EL (cell line): ENCODE data around the gene BAHD1.

Experiments used
- DNase-seq: peaks from one replicate; pipeline ENCODE4 v3.0.0-alpha.2; 2016

BAHD1 gene

DNA sequence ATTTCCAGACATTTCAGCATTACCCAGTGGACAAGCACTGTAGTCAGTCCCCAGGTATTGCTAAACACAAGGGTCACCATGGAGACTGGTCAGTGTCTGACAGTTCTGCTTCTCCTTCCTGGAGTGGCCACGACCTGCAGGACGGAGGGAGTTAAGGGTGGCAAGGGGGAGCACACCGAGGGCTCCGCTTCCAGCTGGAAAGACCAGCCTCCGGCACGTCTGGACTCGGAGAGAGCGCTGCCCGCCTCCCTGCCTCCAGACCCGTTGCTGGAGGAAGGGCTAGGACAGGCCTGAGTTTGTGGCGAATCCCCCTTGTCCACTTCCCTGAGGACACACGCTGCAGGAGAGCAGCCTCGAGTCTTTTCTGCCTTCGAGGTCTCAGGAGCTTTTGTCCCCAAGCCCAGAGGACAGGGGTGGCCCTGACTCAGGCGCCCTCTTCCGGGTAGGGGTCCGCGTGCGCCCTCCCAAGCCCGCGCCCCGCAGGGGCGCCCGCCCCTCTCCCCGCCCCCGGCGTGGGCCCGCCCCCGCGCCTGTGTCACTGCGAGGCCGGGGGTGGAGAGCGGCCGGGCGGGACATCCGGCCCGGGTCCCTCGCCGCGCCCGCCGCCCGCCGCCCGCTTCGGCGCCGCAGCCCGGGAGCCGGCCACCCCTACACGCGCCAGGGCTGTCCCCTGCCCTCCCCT, 29.8 kb downstream of the BAHD1 start, which contains the start of gene CHST14:
Gene CHST14 (plus strand): TSS at position 562 of the 682 bp plus-strand sequence. CDS start 230 bp downstream, outside the sequence.
- peak; percentile 57 for DNase-seq

DNA sequence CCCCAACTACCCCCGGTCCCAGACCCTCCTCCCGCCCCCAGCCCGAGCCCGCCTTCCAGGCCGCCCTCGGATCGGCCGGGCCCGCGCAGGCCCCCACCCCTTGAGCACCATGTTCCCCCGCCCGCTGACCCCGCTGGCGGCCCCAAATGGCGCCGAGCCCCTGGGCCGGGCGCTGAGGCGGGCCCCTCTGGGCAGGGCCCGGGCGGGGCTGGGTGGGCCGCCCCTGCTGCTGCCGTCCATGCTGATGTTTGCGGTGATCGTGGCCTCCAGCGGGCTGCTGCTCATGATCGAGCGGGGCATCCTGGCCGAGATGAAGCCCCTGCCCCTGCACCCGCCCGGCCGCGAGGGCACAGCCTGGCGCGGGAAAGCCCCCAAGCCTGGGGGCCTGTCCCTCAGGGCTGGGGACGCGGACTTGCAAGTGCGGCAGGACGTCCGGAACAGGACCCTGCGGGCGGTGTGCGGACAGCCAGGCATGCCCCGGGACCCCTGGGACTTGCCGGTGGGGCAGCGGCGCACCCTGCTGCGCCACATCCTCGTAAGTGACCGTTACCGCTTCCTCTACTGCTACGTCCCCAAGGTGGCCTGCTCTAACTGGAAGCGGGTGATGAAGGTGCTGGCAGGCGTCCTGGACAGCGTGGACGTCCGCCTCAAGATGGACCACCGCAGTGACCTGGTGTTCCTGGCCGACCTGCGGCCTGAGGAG, 30.5 kb downstream of the BAHD1 start:
- DNase-seq: peak; percentile 22

DNA sequence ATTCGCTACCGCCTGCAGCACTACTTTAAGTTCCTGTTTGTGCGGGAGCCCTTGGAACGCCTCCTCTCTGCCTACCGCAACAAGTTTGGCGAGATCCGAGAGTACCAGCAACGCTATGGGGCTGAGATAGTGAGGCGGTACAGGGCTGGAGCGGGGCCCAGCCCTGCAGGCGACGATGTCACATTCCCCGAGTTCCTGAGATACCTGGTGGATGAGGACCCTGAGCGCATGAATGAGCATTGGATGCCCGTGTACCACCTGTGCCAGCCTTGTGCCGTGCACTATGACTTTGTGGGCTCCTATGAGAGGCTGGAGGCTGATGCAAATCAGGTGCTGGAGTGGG, 31.0 kb downstream of the BAHD1 start:
- peak; percentile 38 for DNase-seq

DNA sequence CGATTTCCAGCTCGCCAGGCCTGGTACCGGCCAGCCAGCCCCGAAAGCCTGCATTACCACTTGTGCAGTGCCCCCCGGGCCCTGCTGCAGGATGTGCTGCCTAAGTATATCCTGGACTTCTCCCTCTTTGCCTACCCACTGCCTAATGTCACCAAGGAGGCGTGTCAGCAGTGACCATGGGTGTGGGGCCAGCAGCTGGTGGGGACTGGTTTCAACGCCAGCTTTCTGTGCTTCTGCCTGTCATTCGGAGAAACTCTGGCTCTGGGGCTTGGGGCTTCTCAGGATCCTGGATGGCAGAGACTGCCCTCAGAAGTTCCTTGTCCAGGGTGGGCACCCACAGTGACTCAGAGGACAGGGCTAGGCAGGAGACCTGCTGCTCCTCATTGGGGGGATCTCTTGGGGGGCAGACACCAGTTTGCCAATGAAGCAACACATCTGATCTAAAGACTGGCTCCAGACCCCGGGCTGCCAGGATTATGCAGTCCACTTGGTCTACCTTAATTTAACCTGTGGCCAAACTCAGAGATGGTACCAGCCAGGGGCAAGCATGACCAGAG, 31.5 kb downstream of the BAHD1 start:
- DNase-seq: no peak

DNA sequence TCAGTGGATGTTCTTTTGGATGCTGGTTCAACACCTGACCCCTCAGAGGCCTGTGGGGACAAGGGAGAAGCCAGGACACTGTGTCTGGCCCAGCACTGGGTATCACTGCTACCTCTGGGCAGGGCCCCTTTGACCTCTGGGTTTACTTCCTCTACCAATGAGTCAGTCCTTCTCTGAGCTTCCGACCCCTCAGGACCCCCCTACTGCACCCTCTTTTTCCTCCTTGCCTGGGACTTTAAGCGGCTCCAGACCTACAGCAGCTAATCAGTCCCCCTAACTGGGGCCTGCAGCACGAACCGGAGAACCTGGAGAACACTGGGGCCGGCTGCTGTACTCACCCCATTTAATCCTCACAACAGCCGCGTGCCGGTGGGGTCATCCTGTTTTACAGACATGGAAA, 33.8 kb downstream of the BAHD1 start:
- DNase-seq: no peak

DNA sequence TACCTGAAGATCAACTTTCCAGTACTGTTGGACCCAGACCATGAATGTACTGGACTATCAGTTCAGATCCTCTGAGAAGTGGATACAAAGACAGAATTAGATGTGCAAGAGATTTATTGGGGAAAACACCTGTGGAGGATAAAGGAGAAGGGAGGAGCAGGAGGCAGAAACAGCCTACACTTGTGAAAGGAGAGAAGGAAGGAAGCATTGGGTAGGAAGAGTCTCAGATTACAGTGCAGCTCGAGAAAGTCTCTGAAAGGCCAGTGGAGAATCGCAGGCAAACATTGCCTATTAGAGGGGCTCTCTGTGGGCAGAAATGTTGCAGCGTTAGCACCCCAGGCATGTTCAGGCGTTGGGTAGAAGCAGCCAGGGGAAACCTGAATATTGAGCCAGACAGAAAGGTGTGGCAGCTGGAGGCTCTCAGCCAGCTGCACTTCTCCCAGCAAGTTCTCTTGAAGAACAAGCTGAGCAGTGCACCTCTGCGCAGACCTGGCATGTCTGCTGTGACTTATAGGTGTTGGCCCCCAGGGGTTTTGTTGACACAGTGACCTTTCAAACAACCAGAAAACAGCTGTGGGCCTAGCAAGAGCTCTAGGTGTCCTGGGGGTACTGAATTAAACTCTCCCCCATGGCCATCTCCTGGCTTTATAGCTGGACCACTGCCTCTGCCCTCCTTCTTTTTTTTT, 37.0 kb downstream of the BAHD1 start:
- no peak for DNase-seq

DNA sequence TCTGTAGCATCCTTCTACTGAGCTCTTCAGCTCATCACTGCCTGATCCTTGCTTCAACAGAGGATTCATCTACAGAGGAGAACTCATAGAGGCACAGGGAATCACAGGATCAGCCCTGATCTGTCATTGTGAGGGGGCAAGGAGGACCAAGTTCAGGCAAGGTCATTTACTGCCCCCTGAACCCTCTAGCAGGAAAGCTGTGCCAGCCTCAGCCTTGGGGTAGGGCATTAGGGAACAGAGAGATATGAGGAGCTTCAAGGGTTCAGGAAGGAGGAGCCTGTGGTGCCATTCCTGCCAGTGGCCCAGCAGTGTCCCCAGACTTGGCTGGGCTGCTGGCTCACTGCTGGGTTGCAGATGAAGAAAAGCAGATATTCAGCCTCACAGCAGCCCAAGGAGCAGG, 38.3 kb downstream of the BAHD1 start:
- DNase-seq: no peak

DNA sequence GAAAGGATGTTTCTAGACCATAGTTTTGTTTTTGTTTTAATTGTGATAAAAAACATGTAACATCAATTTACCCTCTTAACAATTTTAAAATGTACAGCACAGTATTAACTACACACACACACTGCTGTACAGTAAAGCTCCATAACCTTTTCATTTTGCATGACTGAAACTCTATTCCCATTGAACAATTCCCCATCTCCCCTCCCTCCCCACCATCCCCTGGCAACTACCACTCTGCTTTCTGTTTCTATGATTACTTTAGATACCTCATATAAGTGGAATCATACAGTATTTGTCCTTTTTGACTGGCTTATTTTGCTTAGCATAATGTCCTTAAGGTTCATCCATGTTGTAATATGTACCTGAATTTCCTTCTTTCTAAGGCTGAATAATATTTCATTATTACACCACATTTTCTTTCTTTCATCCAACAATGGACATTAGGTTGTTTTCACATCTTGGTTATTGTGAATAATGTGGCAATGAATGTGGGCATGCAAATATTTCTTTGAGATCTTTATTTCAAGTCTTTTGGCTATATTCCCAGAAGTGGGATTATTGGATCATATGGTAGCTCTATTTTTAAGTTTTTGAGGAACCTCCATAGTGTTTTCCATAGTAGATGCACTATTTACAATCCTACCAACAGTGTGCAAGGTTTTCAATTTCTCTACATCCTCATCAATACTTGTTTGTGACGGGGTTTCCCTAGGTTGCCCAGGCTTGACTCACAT, 40.8 kb downstream of the BAHD1 start:
- DNase-seq: no peak

DNA sequence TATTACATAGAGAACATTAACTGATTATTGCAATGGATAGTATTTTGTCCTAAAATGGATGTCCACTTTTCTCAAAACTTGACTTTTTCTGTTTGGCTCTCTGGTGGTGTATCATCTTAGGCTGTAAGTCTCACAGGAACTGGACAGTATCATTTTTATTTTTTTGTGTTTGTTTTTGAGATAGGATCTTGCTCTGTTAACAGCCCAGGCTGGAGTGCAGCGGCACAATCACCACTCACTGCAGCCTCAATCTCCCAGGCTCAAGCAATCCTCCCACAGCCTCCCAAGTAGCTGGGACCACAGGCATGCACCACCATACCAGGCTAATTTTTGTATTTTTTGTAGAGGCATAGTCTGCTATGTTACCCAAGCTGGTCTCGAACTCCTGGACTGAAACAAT, 43.2 kb downstream of the BAHD1 start:
- no peak for DNase-seq

DNA sequence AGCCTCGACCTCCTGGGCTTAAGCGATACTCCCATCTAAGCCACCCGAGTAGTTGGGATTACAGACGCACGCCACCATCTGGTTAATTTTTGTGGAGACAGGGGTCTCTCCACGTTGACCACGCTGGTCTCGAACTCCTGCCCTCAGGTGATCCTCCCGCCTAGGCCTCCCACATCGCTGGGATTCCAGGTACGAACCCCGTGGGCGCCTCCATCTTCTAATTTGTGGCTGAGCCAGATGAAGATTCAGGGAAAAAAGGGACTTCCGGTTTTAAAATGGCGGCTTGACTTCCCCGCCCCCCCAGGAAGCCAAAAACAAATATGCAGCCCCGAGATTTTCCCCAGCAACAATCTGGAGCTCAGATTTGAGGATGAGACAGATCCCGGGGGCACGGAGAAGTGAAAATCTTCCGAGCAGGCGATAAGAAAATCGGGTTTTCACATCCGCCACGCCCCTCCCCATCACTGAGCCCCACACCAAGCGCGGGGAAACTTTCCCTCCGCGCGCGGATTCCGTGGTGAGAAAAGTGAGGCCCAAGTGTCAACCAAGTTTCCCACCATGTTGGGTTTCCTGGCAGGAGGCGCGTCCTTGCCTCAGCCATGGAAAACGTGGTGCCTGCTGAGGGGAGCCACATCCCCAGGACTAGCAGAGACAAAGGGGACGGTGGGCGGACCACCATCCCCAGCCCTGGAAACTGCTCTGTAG, 45.5 kb downstream of the BAHD1 start:
- no peak for DNase-seq

DNA sequence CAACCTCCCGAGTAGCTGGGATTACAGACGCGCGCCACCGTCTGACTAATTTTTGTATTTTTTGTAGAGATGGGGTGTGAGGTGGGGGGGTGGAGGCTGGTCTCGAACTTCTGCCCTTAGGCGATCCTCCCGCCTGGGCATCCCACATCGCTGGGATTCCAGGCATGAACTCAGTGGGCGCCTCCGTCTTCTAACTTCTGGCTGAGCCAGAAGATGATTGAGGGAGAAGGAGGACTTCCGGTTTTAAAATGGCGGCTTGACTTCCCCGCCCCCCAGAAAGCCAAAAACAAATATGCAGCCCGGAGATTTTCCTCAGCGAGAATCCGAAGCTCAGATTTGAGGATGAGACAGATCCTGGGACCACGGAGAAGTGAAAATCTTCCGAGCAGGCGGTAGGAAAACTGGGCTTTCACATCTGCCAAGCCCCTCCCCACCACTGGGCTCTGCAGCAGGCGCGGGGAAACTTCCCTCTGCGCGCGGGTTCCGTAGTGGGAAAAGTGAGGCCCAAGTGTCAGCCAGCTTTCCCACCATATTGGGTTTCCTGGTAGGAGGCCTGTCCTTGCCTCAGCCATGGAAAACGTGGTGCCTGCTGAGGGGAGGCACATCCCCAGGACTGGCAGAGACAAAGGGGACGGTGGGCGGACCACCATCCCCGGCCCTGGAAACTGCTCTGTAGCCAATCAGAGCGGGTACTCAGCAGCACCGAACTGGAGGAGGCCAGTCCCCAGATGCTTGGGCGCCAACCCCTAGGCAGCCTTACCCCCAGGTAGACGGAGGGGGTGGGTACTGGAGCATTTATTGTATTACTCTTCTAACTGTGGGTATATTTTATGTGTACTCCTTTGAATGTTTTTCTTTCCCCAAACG, 47.3 kb downstream of the BAHD1 start:
- no peak for DNase-seq

DNA sequence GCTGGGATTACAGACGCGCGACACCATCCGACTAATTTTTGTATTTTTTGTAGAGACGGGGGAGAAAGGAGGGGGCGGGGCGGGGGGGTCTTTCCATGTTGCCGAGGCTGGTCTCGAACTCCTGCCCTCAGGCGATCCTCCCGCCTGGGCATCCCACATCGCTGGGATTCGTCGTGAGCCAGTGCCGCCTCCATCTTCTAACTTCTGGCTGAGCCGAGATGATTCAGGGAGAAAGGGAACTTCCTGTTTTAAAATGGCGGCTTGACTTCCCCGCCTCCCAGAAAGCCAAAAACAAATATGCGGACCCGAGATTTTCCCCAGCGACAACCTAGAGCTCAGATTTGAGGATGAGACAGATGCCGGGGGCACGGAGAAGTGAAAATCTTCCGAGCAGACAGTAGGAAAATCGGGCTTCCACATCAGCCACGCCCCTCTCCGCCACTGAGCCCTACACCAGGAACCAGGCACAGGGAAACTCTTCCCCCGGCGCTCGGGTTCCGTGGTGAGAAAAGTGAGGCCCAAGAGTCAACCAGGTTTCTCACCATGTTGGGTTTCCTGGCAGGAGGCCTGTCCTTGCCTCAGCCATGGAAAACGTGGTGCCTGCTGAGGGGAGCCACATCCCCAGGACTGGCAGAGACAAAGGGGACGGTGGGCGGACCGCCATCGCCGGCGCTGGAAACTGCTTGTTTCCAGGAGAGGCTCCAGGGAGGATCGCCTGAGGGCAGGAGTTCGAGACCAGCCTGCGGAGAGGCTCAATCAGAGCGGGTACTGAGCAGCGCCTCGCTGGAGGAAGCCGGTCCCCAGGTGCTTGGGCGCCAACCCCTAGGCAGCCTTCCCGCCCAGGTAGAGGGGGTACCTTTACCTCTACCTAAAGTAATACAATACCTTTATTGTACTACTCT, 48.8 kb downstream of the BAHD1 start:
- no peak for DNase-seq

DNA sequence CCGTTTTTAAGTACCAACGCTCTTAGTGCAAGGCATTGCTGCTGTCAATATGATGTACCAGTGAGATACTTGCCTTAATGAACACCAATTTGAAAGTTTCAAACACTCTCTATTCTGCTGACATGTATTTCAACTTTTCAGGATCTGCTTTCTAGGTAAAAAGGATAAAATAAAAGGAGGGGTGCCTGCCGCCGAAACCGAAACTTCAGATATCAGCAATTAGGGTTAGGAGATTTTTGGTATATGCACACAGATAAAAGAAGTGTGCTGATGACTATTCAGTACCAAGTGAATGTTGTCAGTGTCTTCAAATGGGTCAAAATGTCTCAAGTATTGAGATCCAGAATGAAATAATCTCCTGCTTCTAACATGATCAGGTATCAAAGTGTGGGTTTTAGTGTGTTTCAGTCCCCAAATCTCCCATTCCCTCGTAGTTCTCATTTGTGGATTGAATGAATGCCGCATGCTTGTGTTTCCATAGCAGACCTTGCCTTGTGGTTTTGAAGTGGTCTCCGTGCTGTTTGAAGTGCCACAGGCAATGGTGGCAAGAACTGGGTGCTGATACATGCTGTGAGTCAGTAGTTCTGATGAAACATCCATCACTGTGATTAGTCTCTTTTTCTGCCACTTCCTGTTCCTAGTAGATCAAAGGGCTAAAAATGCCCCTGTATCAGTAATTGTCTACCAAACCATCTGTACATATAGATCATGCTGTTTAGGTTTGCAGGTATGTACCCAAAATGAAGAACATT, 52.5 kb downstream of the BAHD1 start:
- peak; percentile 55 for DNase-seq

DNA sequence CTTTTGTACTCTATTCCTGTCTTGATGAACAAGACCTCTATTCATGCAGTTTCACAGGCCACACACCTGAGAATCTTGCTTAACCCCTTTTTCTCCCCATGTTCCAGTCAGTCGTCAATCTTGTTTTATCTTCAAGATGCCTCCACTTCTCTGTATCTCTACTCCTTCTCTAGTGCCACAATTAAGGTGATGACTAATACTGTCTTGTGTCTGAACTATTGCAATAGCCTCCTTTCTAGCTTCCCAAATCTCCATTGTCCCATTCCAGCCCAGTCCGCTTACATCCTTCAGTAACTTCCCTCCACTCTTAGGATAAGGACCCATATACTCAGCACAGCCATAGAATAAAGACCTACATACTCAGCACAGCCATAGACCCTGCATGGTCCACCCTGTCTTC, 54.8 kb downstream of the BAHD1 start:
- no peak for DNase-seq

DNA sequence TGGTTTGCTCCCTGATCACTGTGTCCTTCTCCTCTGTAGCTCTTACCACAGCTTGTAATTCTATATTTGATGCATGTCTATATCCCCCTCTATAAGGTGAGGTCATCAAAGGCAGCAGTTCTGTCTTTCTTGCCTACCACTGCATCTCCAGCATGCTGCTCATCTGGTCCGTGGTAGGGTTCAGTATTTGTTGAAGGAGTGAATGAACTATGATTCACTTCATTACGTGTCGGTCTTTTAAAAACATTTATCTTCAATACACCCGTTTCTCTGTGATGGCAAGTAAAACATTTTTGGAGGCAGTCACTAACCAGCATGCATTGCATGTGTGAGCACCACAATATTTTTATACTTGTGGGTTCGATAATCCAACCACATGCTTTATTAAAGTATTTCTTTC, 57.7 kb downstream of the BAHD1 start:
- peak; percentile 64 for DNase-seq

DNA sequence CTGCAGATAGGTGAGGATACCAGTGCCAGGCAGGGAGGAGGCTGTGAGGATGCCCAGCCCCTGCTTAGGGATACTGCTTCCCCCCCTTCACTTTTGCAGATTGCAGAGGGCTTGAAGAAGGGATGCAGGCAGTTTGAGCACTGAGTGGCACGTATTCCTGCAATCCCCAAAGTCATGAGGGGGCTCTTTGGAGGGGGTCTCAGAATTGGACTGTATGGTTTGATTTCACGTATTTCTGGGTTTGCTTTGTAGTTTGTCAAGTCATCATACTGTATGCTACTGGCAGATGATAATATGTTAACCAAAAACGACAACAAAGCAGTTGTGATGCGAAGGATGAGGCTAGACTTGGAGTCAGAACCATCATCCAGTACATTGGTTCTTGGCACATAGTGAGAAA, 58.1 kb downstream of the BAHD1 start:
- DNase-seq: no peak

DNA sequence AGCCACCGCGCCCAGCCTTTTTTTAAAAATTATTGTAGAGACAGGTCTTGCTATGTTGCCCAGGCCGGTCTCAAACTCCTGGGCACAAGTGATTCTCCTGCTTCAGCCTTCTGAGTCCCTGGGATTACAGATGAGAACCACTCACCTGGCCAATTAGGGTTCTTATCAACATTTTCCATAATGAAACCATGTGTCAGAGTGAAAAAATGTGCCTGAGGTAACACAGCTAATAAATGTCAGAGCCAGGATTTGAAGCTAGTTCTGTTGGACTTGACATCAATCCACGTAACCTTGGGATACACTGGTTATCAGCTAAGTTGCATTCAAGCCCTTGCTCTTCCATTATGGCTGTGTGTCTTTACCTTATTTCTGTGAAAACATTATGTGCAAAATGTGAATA, 59.2 kb downstream of the BAHD1 start:
- no peak for DNase-seq

DNA sequence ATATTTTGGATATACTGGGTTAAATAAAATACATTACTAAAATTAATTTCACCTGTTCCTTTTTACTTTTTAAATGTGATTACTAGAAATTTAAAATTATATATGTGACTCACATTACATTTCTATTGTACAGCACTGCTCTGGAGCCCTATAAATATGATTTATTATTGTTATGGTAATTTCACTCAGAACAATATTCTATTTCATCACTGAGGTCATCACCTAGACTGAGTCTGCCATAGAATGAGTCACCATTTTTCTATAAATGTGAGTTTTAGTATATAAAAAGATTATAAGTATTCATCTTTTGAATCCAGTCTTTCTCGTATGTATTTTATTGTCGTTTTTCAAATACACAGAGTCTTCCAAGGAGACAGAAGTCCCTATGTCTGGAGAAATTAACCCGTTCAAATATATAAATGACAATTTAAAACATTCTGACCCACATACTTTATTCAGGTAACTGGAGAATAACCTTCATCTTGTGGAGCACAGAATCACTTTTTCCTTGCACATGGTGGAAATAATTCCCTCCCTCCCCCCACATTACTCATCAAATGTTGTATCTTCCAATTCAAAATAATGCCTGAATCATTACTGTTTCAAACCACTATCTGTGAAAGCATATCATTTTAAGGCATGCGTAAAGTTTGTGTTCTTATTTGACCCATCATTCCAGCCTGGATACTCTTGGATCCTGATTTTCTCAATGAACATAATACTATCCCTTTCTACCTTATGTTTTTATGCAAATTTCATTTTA, 60.0 kb downstream of the BAHD1 start:
- DNase-seq: peak; percentile 41

DNA sequence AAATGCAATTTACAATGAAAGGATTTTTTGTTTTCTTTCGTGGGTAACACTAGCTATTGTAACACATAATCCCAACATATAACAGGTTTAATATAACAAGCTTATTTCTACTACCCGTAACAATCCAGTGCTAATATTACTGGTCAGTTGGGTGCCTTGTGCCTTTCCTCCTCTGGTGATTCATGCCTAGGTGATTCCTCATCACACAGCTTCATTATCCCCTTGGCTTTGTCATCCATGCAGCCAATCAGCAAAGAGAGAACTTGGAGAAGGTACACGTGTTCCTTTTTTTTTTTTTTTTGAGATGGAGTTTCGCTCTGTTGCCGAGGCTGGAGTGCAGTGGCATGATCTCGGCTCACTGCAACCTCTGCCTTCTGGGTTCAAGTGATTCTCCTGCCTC, 60.7 kb downstream of the BAHD1 start:
- DNase-seq: no peak
